WTC11 (cell line): Measurements from ENCODE around the gene MYL3. TPM values are rescaled to one million over a fixed set of nuclear protein-coding genes. Genes with fewer than 3 reads are reported as not detected.
A peak's percentile ranks its signal among the peaks of the same experiment; 100 is the strongest.

ENCODE experiments used
- ATAC-seq: fragments of 200-7000 bp; cut with Tn5 transposase; 2 replicates; pipeline ENCODE4 v1.10.0; 2021; ENCODE audit warnings: mild to moderate bottlenecking, moderate library complexity
- CTCF ChIA-PET: fragments of 300-600 bp; sonication (Branson Sonifier 250); formaldehyde crosslinking; loops from one replicate; lab custom pipeline; 2021; ENCODE audit warnings: antibody characterized with exemption; lab: Charles Lee
- POLR2A ChIA-PET: fragments of 350-600 bp; sonication (Branson Sonifier 250); formaldehyde crosslinking; loops from one replicate; lab custom pipeline; 2021; ENCODE audit warnings: antibody characterized with exemption; lab: Charles Lee
- DNase-seq: peaks from one replicate; pipeline ENCODE4 v3.0.0; 2021; ENCODE audit warnings: low spot score
- H3K27ac Mint-ChIP-seq: 2 replicates; pipeline ENCODE4 v1.8.0; 2021; ENCODE audit warnings: mixed read lengths
- H3K27me3 Mint-ChIP-seq: 2 replicates; pipeline ENCODE4 v1.8.0; 2021; ENCODE audit warnings: low read depth, mild to moderate bottlenecking, moderate library complexity, mixed read lengths
- H3K36me3 Mint-ChIP-seq: 2 replicates; pipeline ENCODE4 v1.8.0; 2021; ENCODE audit warnings: mixed read lengths
- H3K4me1 Mint-ChIP-seq: 2 replicates; pipeline ENCODE4 v1.8.0; 2022; ENCODE audit warnings: mixed read lengths
- H3K4me3 Mint-ChIP-seq: 2 replicates; pipeline ENCODE4 v1.8.0; 2021; ENCODE audit warnings: mild to moderate bottlenecking, moderate library complexity, mixed read lengths
- H3K9me3 Mint-ChIP-seq: 2 replicates; pipeline ENCODE4 v1.8.0; 2021; ENCODE audit warnings: mixed read lengths
- AFF4 ChIP-seq: sonication (generic); formaldehyde crosslinking; IDR thresholded peaks from 2 replicates; pipeline ENCODE4 v1.8.1; 2023; ENCODE audit warnings: mild to moderate bottlenecking, missing genetic modification reagents, borderline replicate concordance
- ARID4B ChIP-seq: sonication (generic); formaldehyde crosslinking; IDR thresholded peaks from 2 replicates; pipeline ENCODE4 v1.8.0; 2023; ENCODE audit warnings: missing genetic modification reagents, mild to moderate bottlenecking, borderline replicate concordance
- ATF1 ChIP-seq: sonication (generic); formaldehyde crosslinking; IDR thresholded peaks from 2 replicates; pipeline ENCODE4 v1.8.1; 2023; ENCODE audit warnings: mild to moderate bottlenecking, moderate library complexity, missing genetic modification reagents
- CTCF ChIP-seq: fragments of 200-600 bp; IDR thresholded peaks from 2 replicates; pipeline ENCODE4 v1.8.0; 2022; ENCODE audit warnings: antibody characterized with exemption
- E2F5 ChIP-seq: sonication (generic); formaldehyde crosslinking; IDR thresholded peaks from 2 replicates; pipeline ENCODE4 v1.8.1; 2022; ENCODE audit warnings: mild to moderate bottlenecking, moderate library complexity, missing genetic modification reagents
- ELF4 ChIP-seq: sonication (generic); formaldehyde crosslinking; IDR thresholded peaks from 2 replicates; pipeline ENCODE4 v1.8.1; 2022; ENCODE audit warnings: low read depth, mild to moderate bottlenecking, moderate library complexity, missing genetic modification reagents
- ETV6 ChIP-seq: sonication (generic); formaldehyde crosslinking; IDR thresholded peaks from 2 replicates; pipeline ENCODE4 v1.8.1; 2022; ENCODE audit warnings: mild to moderate bottlenecking, missing genetic modification reagents
- JUN ChIP-seq: sonication (generic); formaldehyde crosslinking; IDR thresholded peaks from 2 replicates; pipeline ENCODE4 v1.8.0; 2023; ENCODE audit warnings: mild to moderate bottlenecking, missing genetic modification reagents
- MXD4 ChIP-seq: fragments of 250-450 bp; sonication (Bioruptor Pico); IDR thresholded peaks from 2 replicates; pipeline ENCODE4 v1.8.0; 2021; ENCODE audit warnings: mild to moderate bottlenecking, moderate library complexity, borderline replicate concordance
- OVOL2 ChIP-seq: fragments of 250-450 bp; sonication (Bioruptor Pico); IDR thresholded peaks from 2 replicates; pipeline ENCODE4 v1.9.0; 2021; ENCODE audit warnings: mild to moderate bottlenecking, borderline replicate concordance
- PRDM15 ChIP-seq: sonication (generic); formaldehyde crosslinking; IDR thresholded peaks from 2 replicates; pipeline ENCODE4 v1.8.0; 2022; ENCODE audit warnings: missing genetic modification reagents
- PRRX2 ChIP-seq: fragments of 250-450 bp; sonication (Bioruptor Pico); IDR thresholded peaks from 2 replicates; pipeline ENCODE4 v1.8.0; 2021; ENCODE audit warnings: mild to moderate bottlenecking
- STAT6 ChIP-seq: sonication (generic); formaldehyde crosslinking; conservative IDR thresholded peaks from 2 replicates; pipeline ENCODE4 v1.8.1; 2023; ENCODE audit warnings: mild to moderate bottlenecking, low read depth, missing genetic modification reagents, moderate library complexity
- ZNF138 ChIP-seq: sonication (generic); formaldehyde crosslinking; conservative IDR thresholded peaks from 2 replicates; pipeline ENCODE4 v1.8.1; 2022; ENCODE audit warnings: mild to moderate bottlenecking, moderate library complexity, missing genetic modification reagents
- ZNF317 ChIP-seq: sonication (generic); formaldehyde crosslinking; IDR thresholded peaks from 2 replicates; pipeline ENCODE4 v1.8.1; 2023; ENCODE audit warnings: low read depth, mild to moderate bottlenecking, moderate library complexity, missing genetic modification reagents, borderline replicate concordance
- ZNF396 ChIP-seq: fragments of 250-450 bp; sonication (Bioruptor Pico); IDR thresholded peaks from 2 replicates; pipeline ENCODE4 v1.8.0; 2021; ENCODE audit warnings: mild to moderate bottlenecking, moderate library complexity, borderline replicate concordance
- ZNF425 ChIP-seq: fragments of 250-450 bp; sonication (Bioruptor Pico); conservative IDR thresholded peaks from 2 replicates; pipeline ENCODE4 v1.9.0; 2021; ENCODE audit warnings: mild to moderate bottlenecking
- total RNA-seq: library from RNA; stranded (reverse); gene quantifications from 3 replicates; pipeline ENCODE4 v1.2.3, GENCODE V29; 2021

Gene MYL3
- total RNA-seq, 1 experiment from 2014 or later = 0.31 TPM

- H3K4me1 Mint-ChIP-seq = peaks cover 44% of the 10 kb centered on the region
- H3K9me3 Mint-ChIP-seq = no peaks in the 10 kb centered on the region
- H3K27me3 Mint-ChIP-seq = peaks cover 94% of the 10 kb centered on the region
- CTCF ChIA-PET = interaction anchor here (0.9 to 1.7 kb wide), 7 partner anchors 10 to 181 kb away, joined by 3 to 7 read pairs (median 4); partner anchors contain the start of genes PRSS50 and PTH1R
- peak overlapping the region; percentile 20 for H3K4me3 Mint-ChIP-seq
- TF ChIP-seq OVOL2 (CRISPR knock-in tag) (no peak), ETV6 (CRISPR knock-in tag) (no peak), AFF4 (no peak), MXD4 (CRISPR knock-in tag) (no peak), ARID4B (CRISPR knock-in tag) (no peak), STAT6 (CRISPR knock-in tag) (no peak), ELF4 (CRISPR knock-in tag) (no peak), ZNF138 (CRISPR knock-in tag) (no peak), ZNF317 (CRISPR knock-in tag) (no peak), JUN (CRISPR knock-in tag) (no peak), ATF1 (CRISPR knock-in tag) (no peak), ZNF396 (CRISPR knock-in tag) (no peak), PRRX2 (CRISPR knock-in tag) (no peak), ZNF425 (CRISPR knock-in tag) (no peak), CTCF (no peak), PRDM15 (CRISPR knock-in tag) (no peak), E2F5 (CRISPR knock-in tag) (no peak)
- DNase-seq = no peak
- peak overlapping the region; percentile 79 for H3K27ac Mint-ChIP-seq
- POLR2A ChIA-PET = no interaction called here
- H3K36me3 Mint-ChIP-seq = no peaks in the 10 kb centered on the region
- peak; percentile 14 for ATAC-seq
These were observed 24.8 kb upstream of the MYL3 start for GRCh38 chr3:46887980-46888494.
